MM.1S (cell line): ENCODE measurements around the gene ANXA7.

Source experiments
- EZH2 ChIP-seq: fragments of 300-600 bp; sonication (generic); optimal IDR thresholded peaks from 2 replicates; pipeline ENCODE3; 2017; ENCODE audit warnings: low read depth, mild to moderate bottlenecking, antibody characterized with exemption, low read length, mixed read lengths
- EZH2phosphoT487 ChIP-seq: fragments of 300-600 bp; sonication (generic); IDR thresholded peaks from 2 replicates; pipeline ENCODE4 v1.6.1; 2018; ENCODE audit warnings: antibody characterized with exemption, low read length
- TF ChIP-seq, protein P1 (sequence below): fragments of 300-600 bp; sonication (generic); IDR thresholded peaks from 2 replicates; pipeline ENCODE4 v1.5.1; 2016; ENCODE audit warnings: antibody characterized with exemption, low read length, mixed read lengths

- TF ChIP-seq, protein P1, sequence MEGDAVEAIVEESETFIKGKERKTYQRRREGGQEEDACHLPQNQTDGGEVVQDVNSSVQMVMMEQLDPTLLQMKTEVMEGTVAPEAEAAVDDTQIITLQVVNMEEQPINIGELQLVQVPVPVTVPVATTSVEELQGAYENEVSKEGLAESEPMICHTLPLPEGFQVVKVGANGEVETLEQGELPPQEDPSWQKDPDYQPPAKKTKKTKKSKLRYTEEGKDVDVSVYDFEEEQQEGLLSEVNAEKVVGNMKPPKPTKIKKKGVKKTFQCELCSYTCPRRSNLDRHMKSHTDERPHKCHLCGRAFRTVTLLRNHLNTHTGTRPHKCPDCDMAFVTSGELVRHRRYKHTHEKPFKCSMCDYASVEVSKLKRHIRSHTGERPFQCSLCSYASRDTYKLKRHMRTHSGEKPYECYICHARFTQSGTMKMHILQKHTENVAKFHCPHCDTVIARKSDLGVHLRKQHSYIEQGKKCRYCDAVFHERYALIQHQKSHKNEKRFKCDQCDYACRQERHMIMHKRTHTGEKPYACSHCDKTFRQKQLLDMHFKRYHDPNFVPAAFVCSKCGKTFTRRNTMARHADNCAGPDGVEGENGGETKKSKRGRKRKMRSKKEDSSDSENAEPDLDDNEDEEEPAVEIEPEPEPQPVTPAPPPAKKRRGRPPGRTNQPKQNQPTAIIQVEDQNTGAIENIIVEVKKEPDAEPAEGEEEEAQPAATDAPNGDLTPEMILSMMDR, result no peak
- TF ChIP-seq EZH2phosphoT487, result no peak
- TF ChIP-seq EZH2, result no peak
These were observed 47.0 kb upstream of the ANXA7 start for GRCh38 chr10:73460897-73461296.
